HG03045 (cell line): ENCODE measurements around the gene MAST4.
"Not testable (repeated sequence)": the region's sequence is repeated elsewhere in the genome, so short reads cannot be mapped to it uniquely, and the experiment has no call there.

Experiments
- ATAC-seq: cut with Tn5 transposase; IDR thresholded peaks from one replicate; pipeline ENCODE4 v1.9.1; 2021; ENCODE audit warnings: mild to moderate bottlenecking, moderate library complexity; ENCODE audit not compliant: unreplicated experiment

MAST4 gene

DNA sequence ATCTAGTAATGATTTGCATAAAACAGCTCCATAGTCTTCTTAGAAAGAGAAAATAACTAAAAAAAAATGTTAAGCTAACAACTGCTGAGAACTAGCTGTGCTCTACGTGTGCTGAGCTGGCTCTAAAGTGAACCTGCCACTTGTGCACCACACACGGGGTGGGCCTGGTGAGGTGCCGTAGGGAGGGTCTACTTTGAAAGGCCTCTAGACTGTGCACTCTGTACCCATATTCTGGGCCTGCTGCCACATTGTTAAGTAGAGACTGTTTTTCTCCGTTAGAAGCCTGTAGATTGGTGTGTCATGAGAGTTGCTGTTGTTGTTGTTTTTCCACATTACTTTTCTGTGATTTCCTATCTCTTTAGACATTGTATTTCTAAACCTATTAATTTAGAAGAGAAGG lies 506.5 kb downstream of the MAST4 start:
- no peak for ATAC-seq

DNA sequence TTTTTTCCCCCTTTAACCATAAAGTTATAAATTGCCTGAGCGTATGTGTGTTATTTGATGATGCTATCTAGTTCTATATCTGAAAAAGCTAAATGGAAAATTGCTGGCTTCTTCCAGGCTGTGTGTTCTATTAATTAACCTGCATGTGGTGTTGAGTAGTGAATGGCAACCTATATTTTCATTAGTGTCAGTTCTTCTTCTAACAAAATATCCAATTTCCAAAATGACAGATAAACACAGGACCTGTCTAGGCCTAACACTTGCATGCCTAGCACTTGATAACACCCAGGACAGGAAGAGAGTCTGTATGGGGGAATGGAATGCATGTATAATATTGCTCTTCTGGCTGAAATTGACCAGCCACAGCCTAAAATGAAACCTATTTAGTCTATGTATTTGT lies 508.7 kb downstream of the MAST4 start:
- no peak for ATAC-seq

DNA sequence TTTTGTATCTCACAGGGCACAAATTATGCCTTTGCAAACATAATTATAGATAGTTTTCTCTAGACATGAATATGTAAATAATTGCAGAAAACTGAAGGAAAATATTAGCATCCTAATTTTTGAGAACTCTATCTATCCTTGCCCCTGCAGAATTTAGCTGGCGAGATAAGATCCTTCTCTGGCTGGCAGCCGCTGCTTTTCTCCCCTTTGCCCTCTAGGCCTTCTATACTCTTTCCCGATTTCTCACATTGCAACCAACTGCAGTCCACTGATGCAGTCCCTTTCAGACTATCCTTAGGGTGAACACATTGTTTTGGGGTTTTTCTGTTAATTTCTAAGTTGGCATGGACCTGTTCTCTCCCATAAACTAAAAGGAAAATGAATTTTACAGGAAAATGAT lies 509.1 kb downstream of the MAST4 start:
- ATAC-seq = no peak

DNA sequence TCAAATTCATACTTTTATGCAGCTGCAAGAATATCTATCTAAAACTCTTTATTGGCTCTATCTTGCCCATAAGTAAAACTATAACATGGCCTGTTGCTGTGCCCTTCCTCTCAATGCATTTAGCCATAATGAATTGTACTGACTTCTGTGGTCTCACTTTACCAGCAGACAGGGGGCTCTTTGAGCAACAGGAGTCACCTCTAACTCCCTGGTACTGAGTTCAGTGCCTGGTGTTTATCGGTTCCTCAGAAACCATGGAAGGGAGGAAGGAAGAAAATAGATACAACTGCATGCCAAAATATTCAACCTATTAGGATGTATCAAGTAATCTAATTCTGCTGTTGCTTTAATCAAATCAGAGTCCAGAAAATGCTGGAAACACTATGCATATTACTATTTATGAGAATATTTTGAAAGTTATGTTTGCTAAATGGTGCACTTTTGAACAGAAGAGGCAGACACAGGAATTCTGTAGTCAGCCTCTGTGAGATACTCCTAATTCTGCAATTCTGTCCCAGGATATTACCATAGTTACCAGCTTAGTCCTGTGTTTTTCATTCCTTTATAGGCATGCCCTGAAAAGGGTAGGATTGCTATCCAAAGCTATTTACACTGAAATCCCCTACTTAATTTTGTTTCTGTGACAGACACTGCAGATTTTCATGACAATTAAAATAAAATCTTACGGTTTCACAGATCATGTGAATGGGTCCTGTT lies 510.6 kb downstream of the MAST4 start:
- ATAC-seq = no peak

DNA sequence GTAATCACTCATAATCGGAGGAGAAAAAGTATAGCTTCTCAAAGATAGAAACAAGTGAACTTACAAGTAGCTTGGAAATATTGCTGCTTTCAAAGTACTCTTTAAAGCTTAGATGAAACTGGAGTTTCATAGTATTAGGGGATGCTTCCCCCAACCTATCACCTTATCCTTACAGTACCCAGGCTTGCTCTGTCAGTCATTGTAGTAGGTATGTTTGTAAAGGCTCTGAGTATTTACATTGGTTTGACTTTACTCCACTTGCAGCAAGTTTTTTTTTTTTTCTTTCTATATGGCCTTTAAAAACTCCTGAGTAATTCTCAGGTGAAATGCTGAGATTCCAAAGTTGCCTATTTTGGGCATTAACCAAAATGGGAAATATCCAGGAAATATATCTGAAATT lies 515.6 kb downstream of the MAST4 start:
- ATAC-seq = no peak

DNA sequence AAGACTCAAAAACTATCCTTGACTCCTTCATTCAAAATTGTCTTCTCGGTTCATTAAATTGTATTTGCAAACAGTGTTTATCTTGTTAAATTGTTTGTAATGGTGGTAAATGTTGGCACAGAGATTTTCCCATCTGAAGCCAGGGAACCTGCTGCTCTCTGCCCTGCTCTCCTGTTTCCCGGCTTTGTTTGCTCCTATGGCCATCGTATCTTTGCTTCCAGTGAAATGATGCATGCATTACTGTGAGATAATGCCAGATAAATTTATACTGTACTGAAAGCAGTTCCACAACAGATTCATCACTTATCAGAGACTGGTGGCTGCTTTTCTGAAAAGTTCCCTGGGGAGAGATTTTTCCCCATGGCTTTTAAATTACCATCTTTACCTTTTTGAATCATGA lies 519.1 kb downstream of the MAST4 start:
- ATAC-seq = no peak

DNA sequence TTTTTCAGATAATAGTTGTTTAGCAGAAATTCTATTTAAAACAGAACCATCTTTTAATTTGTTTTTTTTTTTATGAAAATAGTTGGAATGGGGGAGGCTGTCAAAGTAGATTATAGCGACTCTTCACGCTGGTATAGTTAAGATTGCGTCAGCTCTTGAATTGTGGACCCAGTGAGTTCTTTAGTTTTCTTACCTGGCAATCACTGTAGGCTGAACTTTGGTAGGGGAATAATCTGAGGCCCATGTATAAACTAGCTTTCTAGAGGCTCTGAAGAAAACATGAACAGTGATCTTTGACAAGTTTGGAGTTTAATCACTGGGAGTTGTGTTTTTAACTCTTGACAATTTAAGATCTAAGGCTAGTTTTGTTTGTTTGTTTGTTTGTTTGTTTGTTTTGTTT lies 519.6 kb downstream of the MAST4 start:
- ATAC-seq = no peak

DNA sequence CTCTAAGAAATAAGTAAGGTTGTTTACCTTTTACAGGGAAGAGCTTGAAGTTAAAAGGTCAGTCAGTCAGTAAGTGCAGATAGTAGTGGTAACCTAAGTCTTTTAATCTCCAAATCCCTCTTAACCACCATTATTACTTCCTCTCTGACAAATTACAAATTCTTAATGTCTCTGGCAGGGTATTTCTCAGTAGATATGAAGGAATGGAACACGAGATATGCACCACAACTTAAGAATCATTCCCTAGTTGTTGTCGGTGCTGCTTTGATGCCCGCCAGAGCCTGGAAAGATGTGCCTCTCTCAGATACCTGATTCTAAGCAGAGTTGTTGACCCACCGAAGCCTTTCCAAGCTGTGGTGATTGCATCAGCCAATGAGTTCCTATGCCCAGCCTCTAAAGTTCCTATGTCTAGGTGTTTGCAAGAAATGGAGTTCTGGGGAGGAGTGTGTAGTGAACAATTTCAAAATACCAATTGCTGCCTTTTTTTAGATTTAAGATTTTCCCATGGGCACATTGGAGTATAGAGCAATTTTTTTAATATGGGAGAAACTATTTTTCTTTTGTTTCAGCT lies 521.9 kb downstream of the MAST4 start:
- ATAC-seq = no peak

DNA sequence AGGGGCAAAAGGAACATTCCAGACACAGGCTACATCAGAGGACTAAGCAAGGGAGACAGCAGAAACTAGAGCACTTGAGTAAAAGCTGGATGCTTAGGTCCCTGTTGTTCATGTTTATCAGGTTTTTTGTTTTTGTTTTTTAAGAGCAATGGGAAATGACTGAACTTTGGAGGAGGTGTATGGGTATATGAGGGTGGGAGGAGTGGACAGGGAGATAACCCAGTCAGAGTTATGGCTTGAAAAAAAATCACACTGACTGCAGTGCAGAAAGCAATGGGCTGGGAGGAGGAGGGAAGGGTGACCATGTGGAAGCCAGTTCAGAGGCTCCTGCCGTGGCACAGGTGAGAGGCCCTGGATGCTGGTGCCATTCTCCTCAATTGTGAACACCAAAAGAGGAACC lies 522.8 kb downstream of the MAST4 start:
- no peak for ATAC-seq

DNA sequence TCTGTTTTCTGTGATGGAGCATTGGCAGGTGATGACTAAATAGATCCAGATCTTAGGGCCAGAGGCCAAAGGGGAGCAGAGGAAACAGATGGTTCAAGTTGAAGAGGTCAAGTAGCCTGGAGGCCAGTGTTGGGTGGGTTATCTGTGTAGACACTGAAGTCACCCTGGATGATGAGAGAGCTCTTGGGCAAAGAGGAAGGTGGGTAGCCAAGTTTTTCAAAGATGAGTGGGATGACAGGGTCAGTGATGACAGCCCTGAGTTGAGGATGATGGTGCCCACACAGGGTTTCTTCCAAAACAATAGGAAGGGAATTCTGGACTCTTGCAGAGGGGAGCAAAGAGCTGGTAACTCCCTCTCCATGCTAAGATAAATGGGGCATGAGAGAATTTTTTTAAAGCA lies 523.8 kb downstream of the MAST4 start:
- no peak for ATAC-seq

DNA sequence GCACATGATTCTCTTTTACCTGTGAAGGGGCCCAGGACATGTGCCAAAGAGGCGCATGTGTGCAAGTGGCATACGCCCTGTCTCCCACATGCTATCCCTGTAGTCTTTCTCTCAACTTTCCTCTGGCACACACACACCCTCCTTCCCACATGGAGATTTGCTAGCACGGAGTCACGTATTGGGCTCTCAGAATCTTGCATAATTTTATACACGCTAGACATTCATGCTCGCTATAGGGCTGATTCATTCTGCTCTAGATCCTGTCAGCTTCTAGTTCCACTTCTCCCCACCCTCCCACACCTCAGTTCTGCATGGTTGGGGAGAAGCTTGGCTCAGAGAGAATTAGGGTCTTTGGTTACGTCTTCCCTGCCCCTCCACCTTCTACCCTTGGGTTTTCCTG lies 527.6 kb downstream of the MAST4 start:
- no peak for ATAC-seq

DNA sequence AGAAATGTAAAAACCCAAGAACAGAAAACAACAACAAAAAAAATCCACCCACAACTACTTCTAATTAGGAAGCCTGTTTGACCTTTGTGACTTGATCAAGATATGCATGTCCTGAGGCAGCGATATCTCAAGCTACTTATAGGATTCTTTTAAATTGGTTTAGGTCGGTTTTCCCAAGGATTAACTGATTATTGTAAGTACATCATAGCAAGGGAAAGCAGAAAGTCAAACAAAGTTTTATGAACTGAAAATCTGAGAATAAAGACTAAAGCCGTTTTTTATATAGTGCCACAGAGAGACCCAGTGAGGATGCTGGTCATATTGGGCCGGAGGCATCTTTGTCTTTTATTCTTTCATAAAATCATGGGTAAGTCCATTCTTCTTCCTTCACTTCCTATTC lies 528.4 kb downstream of the MAST4 start:
- no peak for ATAC-seq

DNA sequence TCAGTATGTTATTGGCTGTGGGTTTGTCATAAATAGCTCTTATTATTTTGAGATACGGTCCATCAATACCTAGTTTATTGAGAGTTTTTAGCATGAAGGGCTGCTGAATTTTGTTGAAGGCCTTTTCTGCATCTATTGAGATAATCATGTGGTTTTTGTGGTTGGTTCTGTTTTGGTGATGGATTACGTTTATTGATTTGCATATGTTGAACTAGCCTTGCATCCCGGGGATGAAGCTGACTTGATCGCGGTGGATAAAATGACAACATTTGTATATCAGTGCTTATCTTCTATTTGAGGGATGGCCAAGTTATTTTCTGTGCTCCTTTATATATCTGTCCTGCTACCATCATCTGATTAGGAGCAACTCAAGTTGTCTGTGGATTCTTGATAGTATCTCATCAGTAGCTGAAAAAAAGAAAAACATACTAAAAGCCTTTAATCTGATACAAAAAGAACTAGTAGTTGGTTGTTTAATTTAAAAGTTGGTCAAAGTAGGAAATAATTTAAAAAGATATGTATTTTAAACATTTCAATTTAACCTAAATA lies 531.2 kb downstream of the MAST4 start:
- ATAC-seq = not testable (repeated sequence)

DNA sequence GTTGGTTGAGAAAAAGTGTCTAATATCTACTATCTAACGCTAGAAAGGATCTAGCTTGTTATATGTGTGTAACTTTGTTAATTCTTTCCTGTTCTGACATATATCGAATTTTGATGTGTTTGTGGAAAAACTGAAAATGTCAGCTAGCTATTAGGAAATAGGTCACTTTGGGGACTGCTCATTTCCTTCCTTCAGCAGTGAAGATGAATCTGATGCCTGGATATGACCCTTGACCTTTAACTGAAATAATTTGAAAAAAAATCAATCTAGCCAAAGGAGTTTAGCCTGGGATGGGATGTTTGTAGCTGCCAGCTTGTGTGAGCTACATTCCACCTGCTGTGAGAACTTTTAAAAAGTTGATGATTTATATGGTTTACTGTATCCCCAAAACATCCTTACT lies 533.6 kb downstream of the MAST4 start:
- no peak for ATAC-seq

DNA sequence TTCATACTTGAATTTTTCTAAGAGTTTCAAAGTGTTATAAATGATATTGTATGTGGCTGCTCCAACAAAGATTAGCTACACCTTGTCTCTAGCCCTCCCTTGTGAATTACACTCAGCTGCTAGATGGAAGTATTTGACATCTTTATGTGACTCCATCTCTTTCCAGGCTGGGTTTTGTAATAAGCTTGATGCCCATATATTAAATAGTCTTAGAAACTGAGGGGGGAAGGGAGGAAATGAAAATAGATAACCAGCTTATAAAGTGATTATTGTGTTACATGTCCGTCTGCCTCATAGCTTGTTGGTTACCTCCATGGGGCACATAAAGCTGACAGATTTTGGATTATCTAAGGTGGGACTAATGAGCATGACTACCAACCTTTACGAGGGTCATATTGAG lies 537.0 kb downstream of the MAST4 start:
- ATAC-seq = no peak

DNA sequence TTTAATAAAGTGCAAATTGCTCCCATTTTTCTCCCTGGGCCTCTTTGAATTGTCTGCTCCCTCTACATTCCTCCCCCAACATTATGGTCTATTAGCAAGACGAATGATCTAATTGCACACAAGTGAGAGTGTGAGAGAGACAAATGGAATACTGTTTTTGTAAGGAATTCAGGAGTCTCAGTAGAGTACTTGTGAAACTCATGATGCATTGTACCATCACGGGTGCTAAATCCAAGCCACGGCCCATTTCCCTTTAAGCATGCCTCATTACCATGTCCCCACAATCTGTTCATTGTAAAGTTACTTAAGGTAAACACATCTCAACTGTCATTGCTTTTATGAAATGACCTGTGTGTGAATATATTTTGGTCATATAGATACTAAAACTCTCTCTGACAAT lies 537.6 kb downstream of the MAST4 start:
- ATAC-seq = no peak

DNA sequence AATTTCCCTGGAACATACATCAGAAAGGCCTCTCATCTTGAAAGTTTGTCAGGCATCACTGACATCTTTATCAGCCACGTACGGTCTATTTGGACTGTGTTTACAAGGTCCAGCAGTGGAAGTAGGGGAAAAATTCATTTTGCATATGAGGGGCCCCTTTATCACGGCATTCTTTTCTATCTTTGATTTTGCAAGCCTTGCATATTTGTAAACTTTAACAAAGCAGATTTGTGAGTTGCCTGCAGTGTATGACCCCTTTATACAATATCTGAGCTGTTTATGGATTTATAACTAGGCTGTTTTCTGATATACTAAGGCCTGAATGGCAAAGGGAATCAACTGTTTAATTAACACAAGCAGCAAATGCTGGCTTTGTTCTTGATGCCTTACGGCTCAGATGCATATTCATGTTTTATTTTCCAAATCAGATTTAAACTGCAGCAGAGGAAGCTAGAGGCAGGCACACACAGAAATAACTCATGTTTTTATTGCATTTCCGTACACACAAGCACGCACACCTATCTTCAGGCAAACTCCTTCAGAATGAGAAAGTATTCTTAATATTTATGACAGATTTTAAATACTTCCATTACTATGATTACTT lies 539.3 kb downstream of the MAST4 start:
- ATAC-seq = no peak

DNA sequence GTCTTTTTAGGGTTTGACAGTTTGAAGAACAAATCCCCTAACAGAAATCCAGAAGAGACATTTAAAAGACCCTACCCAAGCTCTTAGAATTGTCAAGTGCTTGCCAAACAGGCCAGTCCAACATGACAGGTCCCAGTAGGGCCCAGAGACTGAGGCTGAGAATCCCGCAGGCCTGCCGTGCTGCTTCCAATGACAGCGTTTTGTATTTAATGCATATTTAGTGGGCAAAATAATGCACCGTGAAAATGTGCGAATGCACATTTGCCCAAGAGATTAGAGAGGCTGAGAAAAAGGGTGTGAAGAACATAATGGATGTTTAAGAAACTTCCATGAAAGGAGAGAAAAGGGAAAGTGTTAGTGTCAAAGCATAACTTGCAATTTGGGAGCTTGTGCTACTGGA lies 542.8 kb downstream of the MAST4 start:
- ATAC-seq = no peak

DNA sequence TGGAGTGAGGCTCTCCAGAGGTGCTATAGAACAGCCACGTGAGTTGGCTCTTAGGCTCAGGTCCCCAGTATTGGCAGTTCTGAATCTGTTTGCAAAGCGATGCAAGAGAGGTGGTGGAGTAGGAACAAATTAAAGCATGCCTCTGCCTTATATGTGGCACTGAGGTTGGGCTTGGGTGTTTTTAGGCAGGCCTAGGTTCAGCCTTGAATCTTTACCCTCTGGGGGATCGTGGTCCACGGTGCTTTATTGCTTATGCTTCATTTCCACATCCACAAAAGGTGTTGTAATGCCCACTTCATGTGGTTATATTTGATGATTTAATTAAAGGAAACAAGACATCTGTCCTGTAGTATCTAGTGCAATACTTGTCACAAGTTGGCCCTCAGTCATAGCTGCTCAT lies 544.2 kb downstream of the MAST4 start:
- ATAC-seq = no peak

DNA sequence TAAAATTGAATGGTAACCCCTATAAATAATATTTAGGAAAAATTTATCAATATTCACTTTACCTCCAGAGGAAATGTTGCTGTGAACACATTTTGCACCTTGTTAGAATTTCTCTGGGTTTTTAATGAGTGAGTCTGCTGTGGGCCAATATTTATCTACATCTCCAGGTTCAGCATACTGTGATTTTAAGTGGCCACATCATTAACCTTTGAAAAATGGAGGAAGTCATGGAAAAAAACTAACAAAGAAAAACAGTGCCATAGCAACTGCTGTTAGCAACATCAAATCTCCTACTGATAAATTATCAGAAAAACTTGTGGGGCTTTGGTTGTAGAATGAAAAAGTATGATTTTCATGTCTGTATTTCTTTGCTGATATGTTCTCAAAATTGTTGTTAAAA lies 545.5 kb downstream of the MAST4 start:
- no peak for ATAC-seq

DNA sequence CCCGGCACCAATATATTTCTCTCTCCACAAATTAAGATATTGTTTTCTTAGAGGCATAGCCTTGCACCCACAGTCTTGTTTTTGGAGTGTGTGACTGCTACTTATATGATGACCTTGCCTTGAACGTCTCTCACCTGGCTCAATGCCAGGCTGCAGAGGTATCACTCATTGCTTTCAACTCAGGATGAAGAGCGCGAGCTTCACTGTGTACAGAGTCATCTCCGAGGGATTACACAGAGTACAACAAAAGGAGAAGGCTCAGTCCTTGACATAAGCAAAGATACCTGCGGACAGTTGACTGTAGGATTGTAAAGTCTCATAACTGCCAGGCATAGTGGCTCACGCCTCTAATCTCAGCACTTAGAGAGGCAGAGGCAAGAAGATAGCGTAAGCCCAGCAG lies 546.6 kb downstream of the MAST4 start:
- no peak for ATAC-seq

DNA sequence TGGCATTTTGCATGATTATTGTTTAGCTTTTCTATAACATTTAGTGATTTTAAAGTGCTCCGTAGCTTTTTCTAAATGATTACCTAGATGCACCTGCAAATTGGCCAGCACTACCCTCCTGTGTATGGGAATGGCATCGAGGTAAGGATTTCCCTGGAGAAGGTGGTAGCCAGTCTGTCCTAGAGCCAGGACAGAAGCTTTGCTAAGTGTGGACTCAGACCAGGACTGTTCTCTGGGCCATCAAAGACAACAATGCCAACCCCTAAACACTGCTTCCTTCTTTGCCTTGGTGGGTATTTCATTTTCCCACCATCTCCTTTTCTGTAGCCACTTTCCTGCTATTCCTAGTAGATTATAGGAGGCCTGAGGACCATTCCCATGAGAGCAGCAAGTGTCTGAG lies 547.4 kb downstream of the MAST4 start:
- ATAC-seq = no peak
